Neural cell (in vitro differentiated cells): ENCODE data around the gene C1orf232. TPM values are rescaled to one million over a fixed set of nuclear protein-coding genes. Genes with fewer than 3 reads are reported as not detected.
A peak's percentile ranks its signal among the peaks of the same experiment; 100 is the strongest.

Experiments
- H2AFZ ChIP-seq: fragments of 200-600, 300-800 bp; sonication (generic), shearing (Covaris generic); 2 replicates; pipeline ENCODE4 v1.6.0; 2014; ENCODE audit warnings: low read depth, mild to moderate bottlenecking, antibody characterized with exemption, low read length, moderate library complexity
- H3F3A ChIP-seq: fragments of 200-600 bp; shearing (Covaris generic); 2 replicates; pipeline ENCODE4 v1.6.1; 2016; ENCODE audit warnings: mild to moderate bottlenecking, moderate library complexity, mixed read lengths, antibody characterized with exemption, low read length; ENCODE audit not compliant: insufficient read depth, poor library complexity, severe bottlenecking
- H3K27ac ChIP-seq: fragments of 200-600, 300-800 bp; sonication (generic), shearing (Covaris generic); 2 replicates; pipeline ENCODE4 v1.5.1; 2014; ENCODE audit warnings: mild to moderate bottlenecking, low read length, moderate library complexity
- H3K27me3 ChIP-seq: fragments of 300-800, 200-600 bp; sonication (generic), shearing (Covaris generic); 2 replicates; pipeline ENCODE4 v1.6.0; 2014; ENCODE audit warnings: mild to moderate bottlenecking, low read depth, low read length, moderate library complexity; ENCODE audit not compliant: insufficient read depth
- H3K36me3 ChIP-seq: fragments of 300-800, 200-600 bp; sonication (generic), shearing (Covaris generic); 2 replicates; pipeline ENCODE4 v1.5.1; 2014; ENCODE audit warnings: mild to moderate bottlenecking, antibody characterized with exemption, low read length, moderate library complexity; ENCODE audit not compliant: insufficient read depth
- H3K4me2 ChIP-seq: fragments of 300-800, 200-600 bp; sonication (generic), shearing (Covaris generic); 2 replicates; pipeline ENCODE4 v1.6.0; 2014; ENCODE audit warnings: mild to moderate bottlenecking, low read length
- H3K4me3 ChIP-seq: fragments of 300-800, 200-600 bp; sonication (generic), shearing (Covaris generic); 2 replicates; pipeline ENCODE4 v1.5.1; 2014; ENCODE audit warnings: mild to moderate bottlenecking, low read length, moderate library complexity
- H3K79me2 ChIP-seq: fragments of 200-600 bp; shearing (Covaris generic); replicated peaks from 2 replicates; pipeline ENCODE4 v1.6.0; 2014; ENCODE audit warnings: mild to moderate bottlenecking, low read length, moderate library complexity; ENCODE audit not compliant: insufficient read depth
- H3K9ac ChIP-seq: fragments of 300-800, 200-600 bp; sonication (generic), shearing (Covaris generic); 2 replicates; pipeline ENCODE4 v1.6.1; 2016; ENCODE audit warnings: mild to moderate bottlenecking, low read length, mixed read lengths
- H3K9me2 ChIP-seq: fragments of 200-600 bp; shearing (Covaris generic); 2 replicates; pipeline ENCODE4 v1.6.1; 2016; ENCODE audit warnings: mild to moderate bottlenecking, low read length, mixed read lengths; ENCODE audit not compliant: insufficient read depth
- H3K9me3 ChIP-seq: fragments of 200-600, 300-800 bp; sonication (generic), shearing (Covaris generic); 2 replicates; pipeline ENCODE4 v1.6.1; 2016; ENCODE audit warnings: mild to moderate bottlenecking, mixed run types, low read length, moderate library complexity, mixed read lengths
- H4K20me1 ChIP-seq: fragments of 200-600 bp; shearing (Covaris generic); 2 replicates; pipeline ENCODE4 v1.6.1; 2016; ENCODE audit warnings: mild to moderate bottlenecking, mixed run types; ENCODE audit not compliant: insufficient read depth
- CTCF ChIP-seq: fragments of 450-650 bp; IDR thresholded peaks from 2 replicates; pipeline ENCODE4 v1.5.1; 2014; ENCODE audit warnings: antibody characterized with exemption, mild to moderate bottlenecking, moderate library complexity; ENCODE audit not compliant: poor library complexity, severe bottlenecking
- EP300 ChIP-seq: fragments of 450-650 bp; conservative IDR thresholded peaks from 2 replicates; pipeline ENCODE4 v1.6.1; 2014; ENCODE audit warnings: antibody characterized with exemption, mild to moderate bottlenecking, moderate library complexity; ENCODE audit not compliant: poor library complexity, severe bottlenecking
- EZH2 ChIP-seq: fragments of 200-600, 300-800 bp; shearing (Covaris generic), sonication (generic); IDR thresholded peaks from 2 replicates; pipeline ENCODE4 v1.6.1; 2014; ENCODE audit warnings: antibody characterized with exemption, low read length, borderline replicate concordance, mild to moderate bottlenecking; ENCODE audit not compliant: insufficient read depth, poor library complexity, severe bottlenecking
- MXI1 ChIP-seq: fragments of 450-650 bp; conservative IDR thresholded peaks from 2 replicates; pipeline ENCODE4 v1.6.1; 2014; ENCODE audit warnings: antibody characterized with exemption, mild to moderate bottlenecking; ENCODE audit not compliant: poor library complexity, severe bottlenecking
- POLR2AphosphoS5 ChIP-seq: IDR thresholded peaks from 2 replicates; pipeline ENCODE4 v1.6.1; 2012
- RAD21 ChIP-seq: fragments of 450-650 bp; conservative IDR thresholded peaks from 2 replicates; pipeline ENCODE4 v1.6.1; 2014; ENCODE audit warnings: antibody characterized with exemption, mild to moderate bottlenecking, moderate library complexity
- REST ChIP-seq: IDR thresholded peaks from 2 replicates; pipeline ENCODE4 v1.6.1; 2012; ENCODE audit warnings: borderline replicate concordance
- SMC3 ChIP-seq: fragments of 450-650 bp; conservative IDR thresholded peaks from 2 replicates; pipeline ENCODE4 v1.6.1; 2014; ENCODE audit warnings: antibody characterized with exemption, mild to moderate bottlenecking, moderate library complexity; ENCODE audit not compliant: poor library complexity
- TAF1 ChIP-seq: IDR thresholded peaks from 2 replicates; pipeline ENCODE4 v1.6.1; 2012; ENCODE audit warnings: low read depth
- polyA minus RNA-seq: library from RNA; depleted of rRNA, polyadenylated mRNA; stranded (reverse); fragments of >200 nt; gene quantifications from 2 replicates; pipeline ENCODE4 v1.2.3, GENCODE V29; 2014
- polyA plus RNA-seq: library from polyadenylated mRNA; depleted of rRNA; stranded (reverse); fragments of >200 nt; gene quantifications from 2 replicates; pipeline ENCODE4 v1.2.3, GENCODE V29; 2014

C1orf232 gene
- not detected in 2 replicates for polyA plus RNA-seq
- polyA minus RNA-seq = not detected in 2 replicates

GRCh38 chr1:26168410-26169197 is at the start of gene C1orf232:
TSS of gene C1orf232 (minus strand) at chr1:26168963. CDS start at chr1:26168499, 464 bp downstream.
- peak within 1 kb of the TSS; percentile 95 for H2AFZ ChIP-seq
- H3K36me3 ChIP-seq = no peaks in the 10 kb centered on the region
- no peaks in the 10 kb centered on the region for H3F3A ChIP-seq
- H3K9me3 ChIP-seq = no peaks in the 10 kb centered on the region
- peak within 1 kb of the TSS; percentile 82 for H3K4me2 ChIP-seq
- no peaks in the 10 kb centered on the region for H3K79me2 ChIP-seq
- H3K27ac ChIP-seq = peak within 1 kb of the TSS; percentile 35
- H3K9me2 ChIP-seq = no peaks in the 10 kb centered on the region
- no peaks in the 10 kb centered on the region for H4K20me1 ChIP-seq
- H3K4me3 ChIP-seq = peak within 1 kb of the TSS; percentile 94
- TF ChIP-seq CTCF (no peak), EP300 (no peak), REST (no peak)
- peak within 1 kb of the TSS; percentile 85 for H3K9ac ChIP-seq
- peaks cover 4% of the 10 kb centered on the region for H3K27me3 ChIP-seq

- Histone ChIP-seq H3K79me2 (no peaks in the 10 kb centered on the region), H4K20me1 (no peaks in the 10 kb centered on the region), H3K27ac (no peak overlapping the region), H3K4me3 (no peak overlapping the region), H3K27me3 (no peaks in the 10 kb centered on the region), H3K9ac (no peak overlapping the region), H3F3A (no peaks in the 10 kb centered on the region), H3K4me2 (no peak overlapping the region), H2AFZ (no peak overlapping the region), H3K36me3 (no peaks in the 10 kb centered on the region), H3K9me3 (no peaks in the 10 kb centered on the region), H3K9me2 (no peaks in the 10 kb centered on the region)
- TF ChIP-seq REST (no peak), TAF1 (no peak), CTCF (no peak), SMC3 (no peak), RAD21 (no peak), POLR2AphosphoS5 (no peak), EP300 (no peak), MXI1 (no peak), EZH2 (no peak)
Observed at GRCh38 chr1:26215246-26215645, 46.5 kb upstream of the C1orf232 start.
